Forelimb muscle (tissue), 1 donor: ENCODE measurements around the gene TCERG1L. TPM values are rescaled to one million over a fixed set of nuclear protein-coding genes. Genes with fewer than 3 reads are reported as not detected.
"Not testable (repeated sequence)": the region's sequence is repeated elsewhere in the genome, so short reads cannot be mapped to it uniquely, and the experiment has no call there.

ENCODE experiments used
- DNase-seq: peaks from one replicate; pipeline ENCODE4 v3.0.0-alpha.2; 2013; ENCODE audit warnings: low read depth
- polyA plus RNA-seq: library from polyadenylated mRNA; unstranded; fragments of 120-200 nt; gene quantifications from one replicate; pipeline ENCODE4 v1.2.1, GENCODE V29; 2013; ENCODE audit not compliant: insufficient read length

Gene TCERG1L
- polyA plus RNA-seq, 1 donor = 0.22 TPM

- no peak for DNase-seq
These were observed 225.4 kb downstream of the TCERG1L start for GRCh38 chr10:131086094-131086493.

DNA sequence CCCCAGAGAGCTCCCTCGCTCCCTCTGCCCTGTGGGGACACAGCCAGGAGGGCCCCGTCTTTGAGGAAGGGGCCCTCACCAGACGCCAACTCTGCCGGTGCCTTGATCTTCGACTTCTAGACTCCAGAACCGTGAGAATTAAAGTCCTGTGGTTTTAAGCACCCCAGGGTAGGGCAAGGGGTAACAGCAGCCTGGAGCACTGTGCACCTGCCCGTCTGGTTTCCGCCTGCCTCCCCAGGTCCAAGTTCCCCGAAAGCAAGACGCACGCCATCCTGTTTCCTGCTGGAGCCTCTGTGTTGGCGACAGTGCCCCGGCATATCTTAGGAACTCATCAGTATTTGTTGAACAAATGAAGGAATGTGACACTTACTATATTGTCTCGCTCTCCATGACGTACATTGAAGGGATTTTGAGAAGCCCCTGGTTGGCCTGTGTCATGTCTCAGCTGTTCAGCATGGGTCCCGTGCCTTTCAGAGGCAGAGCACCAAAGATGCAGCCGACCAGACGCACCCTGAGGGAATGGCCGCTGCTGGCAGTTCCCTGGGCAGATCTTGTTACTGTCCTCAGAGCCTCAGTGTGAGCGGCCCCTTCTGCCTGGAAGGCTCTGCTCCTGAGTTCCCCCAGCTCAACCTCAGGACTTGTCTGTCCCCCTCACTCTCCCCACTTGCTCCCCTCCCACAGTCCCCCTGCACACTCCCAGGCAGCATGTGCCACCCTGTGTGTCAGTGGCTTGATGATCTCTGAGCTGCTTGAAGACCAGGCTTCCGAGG lies 226.2 kb downstream of the TCERG1L start:
- DNase-seq = no peak

DNA sequence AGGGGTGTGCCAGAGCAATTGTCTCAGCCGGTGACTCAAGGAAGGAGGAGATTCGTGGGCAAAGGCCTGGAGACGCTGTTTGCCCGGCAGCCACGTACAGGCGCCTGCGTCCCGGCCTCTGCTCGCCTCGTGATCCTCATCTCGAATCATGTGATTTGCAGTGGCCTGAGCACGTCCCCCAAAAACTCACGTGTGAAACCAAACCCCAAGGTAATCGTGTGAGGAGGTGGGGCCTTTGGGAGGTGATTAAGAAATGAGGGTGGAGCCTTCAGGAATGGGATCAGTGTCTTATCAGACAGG lies 226.8 kb downstream of the TCERG1L start:
- DNase-seq = no peak

GRCh38 chr10:131083915-131084790 lies 227.4 kb downstream of the TCERG1L start:
- DNase-seq = no peak

GRCh38 chr10:131082991-131083481 lies 228.5 kb downstream of the TCERG1L start:
- DNase-seq = no peak

- DNase-seq = no peak
These were observed 229.2 kb downstream of the TCERG1L start for GRCh38 chr10:131082201-131082850.

DNA sequence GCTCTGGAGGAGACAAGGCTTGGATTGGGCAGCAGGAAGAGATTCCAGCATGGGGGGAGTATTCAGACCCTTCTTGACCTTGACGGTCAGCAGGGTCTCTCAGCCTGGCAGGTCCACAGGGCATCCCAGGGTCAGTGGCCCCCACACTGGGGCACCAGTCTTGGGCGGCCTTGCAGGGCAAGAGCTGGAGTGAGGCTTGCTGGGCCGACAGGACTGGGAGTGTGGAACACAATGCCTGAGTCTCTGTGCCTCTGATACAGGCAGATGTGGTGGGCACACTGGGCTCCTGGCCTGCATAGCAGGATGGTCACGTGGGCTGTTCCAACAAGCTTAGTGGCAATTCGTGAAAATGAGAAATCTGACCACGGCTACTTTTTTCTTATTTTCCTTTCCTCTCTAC lies 229.7 kb downstream of the TCERG1L start:
- DNase-seq = no peak

DNA sequence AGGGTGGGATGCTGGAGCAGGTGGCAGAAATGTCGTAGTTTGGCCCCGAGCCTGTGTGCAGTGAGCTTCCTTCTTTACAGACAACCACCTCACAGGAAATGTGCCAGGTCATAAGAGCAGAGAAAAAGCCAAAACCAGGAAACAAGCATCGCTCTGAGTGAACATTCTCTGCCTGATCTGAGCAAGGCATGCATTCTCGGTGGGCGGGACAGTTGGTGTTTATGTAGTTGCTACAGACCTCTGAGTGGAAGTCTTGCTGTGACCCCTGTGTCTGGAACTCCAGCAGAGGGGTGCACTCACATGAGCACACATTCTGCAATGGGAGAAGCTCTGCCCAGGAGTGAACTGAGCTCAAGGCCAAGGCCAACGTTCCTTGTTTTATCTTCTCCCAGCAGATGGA lies 230.1 kb downstream of the TCERG1L start:
- no peak for DNase-seq

- DNase-seq = no peak
These were observed 230.9 kb downstream of the TCERG1L start for GRCh38 chr10:131080571-131080970.

DNA sequence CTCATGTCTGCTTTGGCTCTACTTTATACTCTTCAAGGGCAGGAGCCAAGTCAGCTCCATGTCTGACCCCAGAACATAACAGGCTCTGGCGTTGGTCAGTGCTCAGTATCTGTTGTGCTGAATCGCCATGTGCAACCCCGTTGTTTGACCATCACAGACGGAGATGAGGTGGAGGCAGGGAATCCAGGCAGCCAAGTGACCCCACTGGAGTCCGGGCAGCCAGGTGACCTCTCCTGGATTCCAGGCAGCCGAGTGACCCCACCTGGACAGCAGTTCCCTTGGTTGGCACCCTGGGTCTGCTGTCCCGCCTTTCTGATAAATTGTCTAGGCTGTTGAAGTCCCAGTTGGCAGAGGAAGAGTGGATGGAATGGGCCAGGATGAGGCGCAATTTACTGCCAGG lies 232.2 kb downstream of the TCERG1L start:
- DNase-seq = no peak

DNA sequence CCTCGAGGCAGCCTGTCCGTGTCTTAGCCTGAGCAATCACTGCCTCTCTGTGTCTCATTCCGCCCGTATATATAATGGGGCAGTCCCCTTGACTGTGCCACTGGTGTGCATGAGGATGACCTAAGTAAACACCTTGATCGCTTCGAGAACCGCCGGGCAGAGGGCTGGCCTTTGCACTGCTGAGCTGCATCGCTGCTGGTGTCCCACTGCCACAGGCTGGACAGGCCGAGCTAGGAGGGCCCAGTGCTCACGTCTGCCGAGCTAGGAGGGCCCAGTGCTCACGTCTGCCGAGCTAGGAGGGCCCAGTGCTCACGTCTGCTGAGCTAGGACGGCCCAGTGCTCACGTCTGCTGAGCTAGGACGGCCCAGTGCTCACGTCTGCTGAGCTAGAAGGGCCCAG lies 232.6 kb downstream of the TCERG1L start:
- not testable (repeated sequence) for DNase-seq

GRCh38 chr10:131078131-131078881 lies 233.2 kb downstream of the TCERG1L start:
- no peak for DNase-seq

DNA sequence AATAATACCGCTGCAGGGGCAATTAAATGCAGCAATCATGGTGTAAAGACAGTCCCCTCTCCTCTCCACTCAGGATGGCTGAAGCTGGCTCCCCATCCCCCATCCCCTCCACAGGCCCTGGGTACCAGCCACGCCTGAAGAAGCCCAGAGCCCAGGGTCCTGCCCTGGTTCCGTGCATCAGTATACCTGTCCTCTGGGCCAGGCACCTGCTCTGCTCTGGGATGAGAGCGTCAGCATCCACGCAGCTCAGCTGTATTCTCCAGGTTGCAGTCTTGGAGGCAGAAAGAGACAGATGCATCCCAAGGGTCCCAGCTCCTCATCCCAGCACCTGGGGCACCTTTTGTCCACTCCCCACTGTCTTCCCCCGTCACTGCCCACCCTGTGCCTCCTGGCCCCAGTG lies 233.8 kb downstream of the TCERG1L start:
- no peak for DNase-seq

DNA sequence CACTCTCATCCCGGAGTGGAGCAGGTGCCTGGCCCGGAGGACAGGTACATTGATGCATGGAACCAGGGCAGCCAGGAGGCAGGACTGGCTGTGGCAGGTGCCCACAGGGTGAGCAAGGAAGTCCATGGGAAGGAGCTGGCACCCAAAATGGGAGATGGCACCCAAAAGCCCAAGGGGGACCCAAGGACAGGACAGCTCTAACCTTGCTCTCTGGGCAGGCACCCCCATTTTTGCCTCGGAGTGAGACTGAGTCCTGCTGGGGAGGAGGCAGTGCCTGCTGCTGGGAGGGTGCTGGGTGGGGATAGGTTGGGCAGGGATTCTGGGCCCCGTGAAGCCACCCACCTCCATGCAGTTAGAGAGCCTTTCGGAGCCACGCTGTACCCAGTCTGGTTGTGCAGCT lies 234.5 kb downstream of the TCERG1L start:
- no peak for DNase-seq

DNA sequence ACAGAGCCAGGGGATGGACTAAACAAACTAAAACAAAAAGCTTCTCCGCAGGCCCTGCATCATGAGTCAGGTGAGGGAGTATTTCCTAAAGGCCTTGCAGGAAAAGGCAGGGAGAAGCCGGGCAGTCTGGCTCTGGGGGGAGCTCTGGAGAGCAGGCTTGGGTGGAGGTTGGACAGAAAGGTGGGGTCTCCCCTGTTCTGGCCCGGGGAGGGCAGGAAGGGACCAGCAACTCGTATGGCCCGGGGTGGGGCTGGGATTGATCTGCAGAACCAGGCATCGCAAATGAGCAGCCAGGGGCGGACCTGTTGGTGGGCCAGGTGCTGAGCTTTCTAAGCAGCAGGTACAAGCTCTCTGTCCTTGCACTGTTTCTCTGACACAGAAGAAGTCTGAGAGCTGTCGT lies 235.2 kb downstream of the TCERG1L start:
- no peak for DNase-seq

DNA sequence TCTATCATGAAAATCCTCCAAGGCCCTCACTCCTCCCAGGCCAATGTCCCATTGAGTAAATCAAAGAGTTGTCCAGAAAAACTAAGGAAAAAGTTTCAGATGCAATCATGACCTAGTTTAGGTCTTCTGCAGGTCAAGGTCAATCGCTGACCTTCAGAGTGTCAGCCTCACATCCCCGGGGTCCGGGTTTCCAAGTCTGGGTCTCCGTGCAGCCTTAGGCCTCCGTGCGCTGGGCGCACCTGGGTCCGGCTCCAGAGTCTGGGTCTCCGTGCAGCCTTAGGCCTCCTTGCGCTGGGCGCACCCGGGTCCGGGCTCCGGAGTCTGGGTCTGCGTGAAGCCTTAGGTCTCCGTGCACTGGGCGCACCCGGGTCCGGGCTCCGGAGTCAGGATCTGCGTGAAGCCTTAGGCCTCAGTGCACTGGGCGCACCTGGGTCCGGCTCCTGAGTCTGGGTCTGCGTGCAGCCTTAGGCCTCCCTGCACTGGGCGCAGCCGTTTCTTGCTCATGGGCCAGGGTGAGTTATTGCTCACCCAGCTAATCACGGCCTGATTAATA lies 236.2 kb downstream of the TCERG1L start:
- DNase-seq = no peak

GRCh38 chr10:131074682-131075081 lies 236.8 kb downstream of the TCERG1L start:
- no peak for DNase-seq

GRCh38 chr10:131073469-131074035 lies 238.0 kb downstream of the TCERG1L start:
- DNase-seq = no peak

DNA sequence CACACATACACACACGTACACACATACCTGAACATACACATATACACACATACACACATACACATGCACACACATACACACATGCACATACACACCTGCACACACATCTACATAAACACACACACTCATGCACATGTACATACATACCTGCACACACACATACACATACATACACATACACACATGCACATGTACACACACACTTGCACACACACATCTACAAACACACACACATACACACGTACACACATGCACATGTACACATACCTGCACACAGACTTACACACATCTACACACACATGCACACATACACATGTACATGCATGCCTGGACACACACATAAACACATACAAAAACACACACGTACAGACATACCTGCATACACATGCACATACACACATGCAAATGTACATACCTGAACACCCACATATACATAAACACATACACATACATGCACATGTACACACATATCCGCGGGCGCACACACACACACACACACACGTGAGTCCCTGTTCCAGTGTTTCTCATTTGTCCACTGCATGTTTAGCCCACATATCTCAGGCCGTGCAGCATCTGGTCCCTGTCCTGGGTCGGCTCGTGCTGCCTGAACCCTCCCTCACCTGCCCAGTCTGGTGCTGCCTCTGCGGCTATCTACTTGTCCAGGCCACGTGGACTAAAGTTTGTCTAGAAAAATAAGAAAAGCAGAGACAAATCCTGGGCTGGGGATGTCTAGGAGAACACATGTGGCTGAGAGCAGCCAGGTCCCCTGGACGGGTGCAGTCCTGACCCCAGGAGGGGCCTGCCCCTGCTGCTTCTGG lies 238.7 kb downstream of the TCERG1L start:
- DNase-seq = no peak

DNA sequence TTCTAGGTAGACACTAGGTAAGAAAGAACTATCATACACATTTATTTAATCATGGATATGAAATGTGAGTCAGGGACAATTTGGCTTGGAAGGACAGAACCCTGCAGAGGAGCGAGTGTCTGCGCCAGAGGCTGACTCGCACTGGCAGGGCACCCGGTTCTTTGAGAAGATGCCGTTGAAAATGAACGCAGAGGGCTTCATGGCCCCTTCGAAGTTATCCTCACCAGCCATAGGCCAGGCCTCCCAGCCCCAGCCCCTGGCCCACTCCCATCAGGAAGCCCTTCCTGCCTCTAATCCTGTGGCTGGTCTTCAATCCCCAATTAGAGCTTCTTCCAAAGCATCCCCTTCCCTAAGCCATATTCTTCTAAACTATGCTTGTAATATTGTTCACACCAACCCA lies 239.8 kb downstream of the TCERG1L start:
- DNase-seq = no peak
